HFF-Myc (cell line): ENCODE data around the gene APOBEC3A.
"Not testable (repeated sequence)": the region's sequence is repeated elsewhere in the genome, so short reads cannot be mapped to it uniquely, and the experiment has no call there.

Source experiments
- DNase-seq: peaks from one replicate; pipeline ENCODE4 v3.0.0-alpha.2; 2011; ENCODE audit warnings: low read depth; ENCODE audit errors: extremely low read depth
- H3K4me3 ChIP-seq: replicated peaks from 2 replicates; pipeline ENCODE4 v1.5.1; 2011; ENCODE audit warnings: low read depth, mild to moderate bottlenecking, control low read depth, low read length
- TF ChIP-seq, protein P1 (sequence below): IDR thresholded peaks from 2 replicates; pipeline ENCODE4 v1.5.1; 2012; ENCODE audit warnings: mild to moderate bottlenecking, low read depth, low read length, control low read depth; ENCODE audit errors: missing control alignments

Gene APOBEC3A

DNA sequence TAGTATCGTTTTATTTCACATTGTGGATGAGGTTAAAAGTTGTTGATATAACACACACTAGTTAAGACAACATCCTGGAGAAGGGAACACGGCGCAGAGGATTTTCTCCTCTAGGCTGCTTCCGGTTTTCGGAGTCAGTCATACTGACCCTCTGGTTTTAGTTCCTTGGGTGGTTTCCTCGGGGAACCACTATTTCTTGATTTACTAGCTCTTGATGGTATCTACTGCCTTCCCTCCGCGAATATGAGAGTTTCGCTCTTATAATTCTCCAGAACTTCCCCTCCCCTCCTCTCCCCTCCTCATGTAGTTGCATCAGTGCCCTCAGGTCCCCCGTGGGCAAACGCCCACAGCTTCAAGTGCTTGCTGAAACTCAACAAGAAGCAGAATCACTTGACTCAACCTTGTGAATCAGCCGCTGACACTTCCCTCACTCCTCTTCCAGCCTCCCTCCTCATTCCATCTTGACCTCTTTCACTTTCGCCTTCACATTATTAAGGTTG lies 15.9 kb upstream of the APOBEC3A start:
- DNase-seq: no peak
- H3K4me3 ChIP-seq: no peak overlapping the region
- TF ChIP-seq, protein P1, sequence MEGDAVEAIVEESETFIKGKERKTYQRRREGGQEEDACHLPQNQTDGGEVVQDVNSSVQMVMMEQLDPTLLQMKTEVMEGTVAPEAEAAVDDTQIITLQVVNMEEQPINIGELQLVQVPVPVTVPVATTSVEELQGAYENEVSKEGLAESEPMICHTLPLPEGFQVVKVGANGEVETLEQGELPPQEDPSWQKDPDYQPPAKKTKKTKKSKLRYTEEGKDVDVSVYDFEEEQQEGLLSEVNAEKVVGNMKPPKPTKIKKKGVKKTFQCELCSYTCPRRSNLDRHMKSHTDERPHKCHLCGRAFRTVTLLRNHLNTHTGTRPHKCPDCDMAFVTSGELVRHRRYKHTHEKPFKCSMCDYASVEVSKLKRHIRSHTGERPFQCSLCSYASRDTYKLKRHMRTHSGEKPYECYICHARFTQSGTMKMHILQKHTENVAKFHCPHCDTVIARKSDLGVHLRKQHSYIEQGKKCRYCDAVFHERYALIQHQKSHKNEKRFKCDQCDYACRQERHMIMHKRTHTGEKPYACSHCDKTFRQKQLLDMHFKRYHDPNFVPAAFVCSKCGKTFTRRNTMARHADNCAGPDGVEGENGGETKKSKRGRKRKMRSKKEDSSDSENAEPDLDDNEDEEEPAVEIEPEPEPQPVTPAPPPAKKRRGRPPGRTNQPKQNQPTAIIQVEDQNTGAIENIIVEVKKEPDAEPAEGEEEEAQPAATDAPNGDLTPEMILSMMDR: no peak

GRCh38 chr22:38942702-38943101 lies 14.7 kb upstream of the APOBEC3A start:
- no peak overlapping the region for H3K4me3 ChIP-seq
- DNase-seq: no peak
- TF ChIP-seq, protein P1: no peak

DNA sequence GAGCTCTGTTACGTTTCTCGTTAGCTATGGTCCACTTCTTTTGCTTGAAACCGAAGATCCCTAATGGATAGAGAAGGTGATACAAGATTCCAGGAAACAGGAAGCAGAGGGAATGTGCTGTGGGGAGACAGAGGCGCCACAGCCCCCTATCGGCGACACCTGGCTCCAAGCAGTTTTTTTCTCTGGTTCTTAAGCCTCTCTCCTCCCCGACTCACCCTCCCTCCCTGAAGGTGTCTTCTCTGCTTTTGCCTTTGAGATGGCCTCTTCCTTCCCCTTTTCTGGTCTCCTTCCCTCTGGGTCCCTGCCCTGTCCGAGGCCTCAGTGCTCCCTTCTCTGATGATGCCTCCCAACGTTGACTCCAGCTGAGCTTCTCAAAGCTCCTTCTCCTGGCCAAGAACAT lies 14.2 kb upstream of the APOBEC3A start:
- TF ChIP-seq, protein P1: no peak
- no peak overlapping the region for H3K4me3 ChIP-seq
- no peak for DNase-seq

- TF ChIP-seq, protein P1: no peak
- no peak overlapping the region for H3K4me3 ChIP-seq
- DNase-seq: no peak
These were observed 13.5 kb upstream of the APOBEC3A start for GRCh38 chr22:38943882-38944281.

GRCh38 chr22:38944653-38945052 lies 12.8 kb upstream of the APOBEC3A start:
- no peak for DNase-seq
- TF ChIP-seq, protein P1: no peak
- H3K4me3 ChIP-seq: no peak overlapping the region

GRCh38 chr22:38945706-38946338 lies 11.6 kb upstream of the APOBEC3A start:
- H3K4me3 ChIP-seq, DNase-seq: not testable (repeated sequence)

DNA sequence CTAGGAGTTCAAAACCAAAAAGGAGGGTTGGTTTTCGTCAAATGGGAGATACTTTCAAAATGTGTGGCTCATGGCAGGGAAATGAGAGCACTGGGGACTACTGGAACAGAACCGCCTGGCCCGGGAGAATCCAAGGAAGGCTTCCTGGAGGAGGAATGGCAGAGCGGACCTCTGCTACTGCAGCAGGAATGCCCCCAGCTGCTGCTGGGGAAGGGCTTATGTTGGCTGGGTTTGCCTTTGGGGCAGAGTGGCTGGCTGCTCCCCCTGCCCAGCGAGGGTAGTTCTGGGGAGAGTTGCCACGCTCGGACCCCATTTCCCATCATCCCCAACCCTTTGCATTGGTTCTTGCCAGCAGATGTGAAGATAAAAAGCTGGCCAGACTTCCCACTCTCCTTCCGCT lies 10.6 kb upstream of the APOBEC3A start:
- TF ChIP-seq, protein P1: no peak
- DNase-seq: no peak
- H3K4me3 ChIP-seq: no peak overlapping the region
